Calu3 (cell line): ENCODE results near the gene COX7A1. TPM values are rescaled to one million over a fixed set of nuclear protein-coding genes. Genes with fewer than 3 reads are reported as not detected.

Experiments used
- BruUV-seq: library from RNA; stranded (reverse); fragments of 400-500 nt; replicated peaks from 2 replicates; lab custom pipeline; 2021; lab: Mats Ljungman, UMichigan
- CTCF ChIA-PET: fragments of 300-600 bp; sonication (Branson Sonifier 250); formaldehyde crosslinking; loops from one replicate; lab custom pipeline; 2022; ENCODE audit warnings: antibody characterized with exemption; lab: Charles Lee
- DNase-seq: peaks from one replicate; pipeline ENCODE4 v3.0.0; 2022
- H3K27ac Mint-ChIP-seq: one replicate; pipeline ENCODE4 v1.8.0; 2022; ENCODE audit warnings: mixed read lengths; ENCODE audit not compliant: unreplicated experiment
- H3K27me3 Mint-ChIP-seq: one replicate; pipeline ENCODE4 v1.8.0; 2022; ENCODE audit warnings: mixed read lengths; ENCODE audit not compliant: unreplicated experiment
- H3K36me3 Mint-ChIP-seq: one replicate; pipeline ENCODE4 v1.8.0; 2022; ENCODE audit warnings: mild to moderate bottlenecking, moderate library complexity, mixed read lengths; ENCODE audit not compliant: insufficient read depth, unreplicated experiment
- H3K4me1 Mint-ChIP-seq: one replicate; pipeline ENCODE4 v1.8.0; 2022; ENCODE audit warnings: mild to moderate bottlenecking, low read depth, mixed read lengths; ENCODE audit not compliant: unreplicated experiment
- H3K4me3 Mint-ChIP-seq: one replicate; pipeline ENCODE4 v1.8.0; 2022; ENCODE audit warnings: mild to moderate bottlenecking, low read depth, moderate library complexity, mixed read lengths; ENCODE audit not compliant: unreplicated experiment
- H3K9me3 Mint-ChIP-seq: one replicate; pipeline ENCODE4 v1.8.0; 2022; ENCODE audit warnings: low read depth, mixed read lengths; ENCODE audit not compliant: unreplicated experiment
- CTCF ChIP-seq: fragments of 200-600 bp; IDR thresholded peaks from one replicate; pipeline ENCODE4 v1.8.0; 2022; ENCODE audit warnings: antibody characterized with exemption; ENCODE audit not compliant: unreplicated experiment
- intact Hi-C: fragments of 100-400 bp; cut with micrococcal nuclease; formaldehyde crosslinking; loops from one replicate; pipeline ENCODE4 v1.10.0; 2022; ENCODE audit not compliant: unreplicated experiment
- total RNA-seq: library from RNA; stranded (reverse); gene quantifications from 2 replicates; pipeline ENCODE4 v1.2.3, GENCODE V29; 2022

COX7A1 gene
- total RNA-seq, 1 experiment from 2014 or later: not detected

GRCh38 chr19:36114721-36115452, 37.4 kb downstream of the COX7A1 start, which contains the start of gene POLR2I:
TSS of gene POLR2I (minus strand) at chr19:36114875. CDS start at chr19:36114856, 19 bp downstream.
- Mint-ChIP-seq H3K36me3 (peaks cover 67% of the 10 kb centered on the region), H3K27ac (peak within 1 kb of the TSS; percentile 99), H3K4me1 (peaks cover 38% of the 10 kb centered on the region), H3K4me3 (peak within 1 kb of the TSS; percentile 90), H3K27me3 (peaks cover 12% of the 10 kb centered on the region), H3K9me3 (no peaks in the 10 kb centered on the region)
- DNase-seq: peak; percentile 99
- CTCF ChIA-PET: interaction anchor here (0.5 to 1.1 kb wide), 10 partner anchors 13 to 437 kb away, joined by 3 to 9 read pairs (median 4); partner anchors contain the start of genes ALKBH6 and THAP8
- intact Hi-C loops: loop anchor here (1.0 kb wide), 1 partner anchor 22 kb away; no protein-coding TSS in a partner anchor
- BruUV-seq: no TSS peak
- no peak for TF ChIP-seq CTCF

- intact Hi-C loops: no loop called here
- no peak for DNase-seq
- Mint-ChIP-seq H3K4me1 (peaks cover 38% of the 10 kb centered on the region), H3K36me3 (peaks cover 64% of the 10 kb centered on the region), H3K27ac (peak overlapping the region; percentile 99), H3K27me3 (peaks cover 12% of the 10 kb centered on the region), H3K9me3 (no peaks in the 10 kb centered on the region), H3K4me3 (peak overlapping the region; percentile 90)
- TF ChIP-seq CTCF: no peak
- CTCF ChIA-PET: interaction anchor here (0.9 to 1.0 kb wide), 2 partner anchors 23 to 25 kb away, joined by 3 to 4 read pairs; no protein-coding TSS in a partner anchor
- TSS peak; percentile 67 for BruUV-seq
Measured at GRCh38 chr19:36113894-36114720, 38.1 kb downstream of the COX7A1 start.

GRCh38 chr19:36113425-36113824, 38.8 kb downstream of the COX7A1 start:
- Mint-ChIP-seq H3K27ac (peak overlapping the region; percentile 99), H3K36me3 (peaks cover 59% of the 10 kb centered on the region), H3K27me3 (peaks cover 12% of the 10 kb centered on the region), H3K4me3 (peak overlapping the region; percentile 90), H3K9me3 (no peaks in the 10 kb centered on the region), H3K4me1 (peaks cover 38% of the 10 kb centered on the region)
- no peak for DNase-seq
- no peak for TF ChIP-seq CTCF
- CTCF ChIA-PET: no interaction called here
- no TSS peak for BruUV-seq
- intact Hi-C loops: no loop called here

- peaks cover 38% of the 10 kb centered on the region for H3K4me1 Mint-ChIP-seq
- DNase-seq: no peak
- H3K27me3 Mint-ChIP-seq: peaks cover 12% of the 10 kb centered on the region
- no TSS peak for BruUV-seq
- peak overlapping the region; percentile 90 for H3K4me3 Mint-ChIP-seq
- H3K27ac Mint-ChIP-seq: peak overlapping the region; percentile 5
- CTCF ChIA-PET: no interaction called here
- peaks cover 59% of the 10 kb centered on the region for H3K36me3 Mint-ChIP-seq
- no peak for TF ChIP-seq CTCF
- no peaks in the 10 kb centered on the region for H3K9me3 Mint-ChIP-seq
- intact Hi-C loops: no loop called here
Measured at GRCh38 chr19:36112678-36113077, 39.6 kb downstream of the COX7A1 start.
